ENCODE measurements around the gene DERL2.
A peak's percentile ranks its signal among the peaks of the same experiment; 100 is the strongest.

DERL2 gene

GRCh38 chr17:5473906-5474305 lies 12.1 kb downstream of the DERL2 start:
- 60% methylated on average over 1 of the region's 2 CpGs; no CpG with 5 or more reads in 1 of the 2 experiments for WGBS, 2 experiments (ENCODE audit: insufficient coverage in 2 of 2)
- Histone ChIP-seq H3K27ac (ENCODE audit: low read depth, low read length, severe bottlenecking) (no peak overlapping the region), H3K4me3 (ENCODE audit: extremely low read depth, insufficient read depth, low read length, poor library complexity, severe bottlenecking) (no peak overlapping the region), H3K36me3 (ENCODE audit: control insufficient read depth, insufficient read depth, low read length) (peaks cover 67% of the 10 kb centered on the region), H3K4me1 (ENCODE audit: control insufficient read depth, insufficient read depth, low read length, poor library complexity, severe bottlenecking) (no peaks in the 10 kb centered on the region), H3K9me3 (ENCODE audit: control insufficient read depth, low read length) (no peaks in the 10 kb centered on the region)

GRCh38 chr17:5472511-5472910 lies 13.5 kb downstream of the DERL2 start:
- H3K4me1 ChIP-seq (ENCODE audit: control insufficient read depth, insufficient read depth, low read length, poor library complexity, severe bottlenecking) = no peaks in the 10 kb centered on the region
- no CpG with 5 or more reads among the region's 3 CpGs for WGBS, 2 experiments (ENCODE audit: insufficient coverage in 2 of 2)
- H3K4me3 ChIP-seq (ENCODE audit: extremely low read depth, insufficient read depth, low read length, poor library complexity, severe bottlenecking) = no peak overlapping the region
- no peaks in the 10 kb centered on the region for H3K9me3 ChIP-seq (ENCODE audit: control insufficient read depth, low read length)
- no peak overlapping the region for H3K27ac ChIP-seq (ENCODE audit: low read depth, low read length, severe bottlenecking)
- peaks cover 53% of the 10 kb centered on the region for H3K36me3 ChIP-seq (ENCODE audit: control insufficient read depth, insufficient read depth, low read length)

GRCh38 chr17:5468075-5468473 lies 17.9 kb downstream of the DERL2 start:
- peaks cover 19% of the 10 kb centered on the region for H3K36me3 ChIP-seq (ENCODE audit: control insufficient read depth, insufficient read depth, low read length)
- no peaks in the 10 kb centered on the region for H3K9me3 ChIP-seq (ENCODE audit: control insufficient read depth, low read length)
- H3K4me3 ChIP-seq (ENCODE audit: extremely low read depth, insufficient read depth, low read length, poor library complexity, severe bottlenecking) = peak overlapping the region; percentile 90
- 0% methylated on average over 17 of the region's 17 CpGs for WGBS, 2 experiments (ENCODE audit: insufficient coverage in 2 of 2)
- H3K27ac ChIP-seq (ENCODE audit: low read depth, low read length, severe bottlenecking) = peak overlapping the region; percentile 78
- peaks cover 19% of the 10 kb centered on the region for H3K4me1 ChIP-seq (ENCODE audit: control insufficient read depth, insufficient read depth, low read length, poor library complexity, severe bottlenecking)

- H3K4me1 ChIP-seq (ENCODE audit: control insufficient read depth, insufficient read depth, low read length, poor library complexity, severe bottlenecking) = peaks cover 19% of the 10 kb centered on the region
- H3K9me3 ChIP-seq (ENCODE audit: control insufficient read depth, low read length) = no peaks in the 10 kb centered on the region
- peak overlapping the region; percentile 90 for H3K4me3 ChIP-seq (ENCODE audit: extremely low read depth, insufficient read depth, low read length, poor library complexity, severe bottlenecking)
- WGBS, 2 experiments (ENCODE audit: insufficient coverage in 2 of 2) = 0% methylated on average over 2 to 6 of the region's 8 CpGs
- peaks cover 22% of the 10 kb centered on the region for H3K36me3 ChIP-seq (ENCODE audit: control insufficient read depth, insufficient read depth, low read length)
- H3K27ac ChIP-seq (ENCODE audit: low read depth, low read length, severe bottlenecking) = no peak overlapping the region
These were observed 18.6 kb downstream of the DERL2 start for GRCh38 chr17:5467416-5467815.

GRCh38 chr17:5466295-5466694 lies 19.7 kb downstream of the DERL2 start:
- H3K36me3 ChIP-seq (ENCODE audit: control insufficient read depth, insufficient read depth, low read length) = peaks cover 21% of the 10 kb centered on the region
- WGBS, 2 experiments (ENCODE audit: insufficient coverage in 2 of 2) = 88 to 93% methylated on average over 1 to 2 of the region's 4 CpGs
- no peak overlapping the region for H3K27ac ChIP-seq (ENCODE audit: low read depth, low read length, severe bottlenecking)
- peaks cover 19% of the 10 kb centered on the region for H3K4me1 ChIP-seq (ENCODE audit: control insufficient read depth, insufficient read depth, low read length, poor library complexity, severe bottlenecking)
- no peaks in the 10 kb centered on the region for H3K9me3 ChIP-seq (ENCODE audit: control insufficient read depth, low read length)
- peak overlapping the region; percentile 90 for H3K4me3 ChIP-seq (ENCODE audit: extremely low read depth, insufficient read depth, low read length, poor library complexity, severe bottlenecking)

GRCh38 chr17:5464717-5465507 lies 21.1 kb downstream of the DERL2 start:
- H3K4me1 ChIP-seq (ENCODE audit: control insufficient read depth, insufficient read depth, low read length, poor library complexity, severe bottlenecking) = peaks cover 19% of the 10 kb centered on the region
- peak overlapping the region; percentile 12 for H3K27ac ChIP-seq (ENCODE audit: low read depth, low read length, severe bottlenecking)
- peaks cover 35% of the 10 kb centered on the region for H3K36me3 ChIP-seq (ENCODE audit: control insufficient read depth, insufficient read depth, low read length)
- no peak overlapping the region for H3K4me3 ChIP-seq (ENCODE audit: extremely low read depth, insufficient read depth, low read length, poor library complexity, severe bottlenecking)
- WGBS, 2 experiments (ENCODE audit: insufficient coverage in 2 of 2) = 90 to 94% methylated on average over 9 of the region's 10 CpGs
- H3K9me3 ChIP-seq (ENCODE audit: control insufficient read depth, low read length) = no peaks in the 10 kb centered on the region

GRCh38 chr17:5446786-5447185 lies 39.2 kb downstream of the DERL2 start:
- H3K4me3 ChIP-seq (ENCODE audit: extremely low read depth, insufficient read depth, low read length, poor library complexity, severe bottlenecking) = no peak overlapping the region
- 96 to 100% methylated on average over 2 to 4 of the region's 8 CpGs for WGBS, 2 experiments (ENCODE audit: insufficient coverage in 2 of 2)
- H3K36me3 ChIP-seq (ENCODE audit: control insufficient read depth, insufficient read depth, low read length) = peaks cover 89% of the 10 kb centered on the region
- H3K27ac ChIP-seq (ENCODE audit: low read depth, low read length, severe bottlenecking) = no peak overlapping the region
- no peaks in the 10 kb centered on the region for H3K4me1 ChIP-seq (ENCODE audit: control insufficient read depth, insufficient read depth, low read length, poor library complexity, severe bottlenecking)
- no peaks in the 10 kb centered on the region for H3K9me3 ChIP-seq (ENCODE audit: control insufficient read depth, low read length)

- Histone ChIP-seq H3K27ac (ENCODE audit: low read depth, low read length, severe bottlenecking) (no peak overlapping the region), H3K9me3 (ENCODE audit: control insufficient read depth, low read length) (no peaks in the 10 kb centered on the region), H3K4me3 (ENCODE audit: extremely low read depth, insufficient read depth, low read length, poor library complexity, severe bottlenecking) (no peak overlapping the region), H3K4me1 (ENCODE audit: control insufficient read depth, insufficient read depth, low read length, poor library complexity, severe bottlenecking) (no peaks in the 10 kb centered on the region), H3K36me3 (ENCODE audit: control insufficient read depth, insufficient read depth, low read length) (peaks cover 70% of the 10 kb centered on the region)
- 96 to 97% methylated on average over 22 of the region's 22 CpGs for WGBS, 2 experiments (ENCODE audit: insufficient coverage in 2 of 2)
These were observed 41.8 kb downstream of the DERL2 start for GRCh38 chr17:5444209-5444608.

- H3K36me3 ChIP-seq (ENCODE audit: control insufficient read depth, insufficient read depth, low read length) = peaks cover 65% of the 10 kb centered on the region
These were observed 42.2 kb downstream of the DERL2 start for GRCh38 chr17:5443728-5444127.

GRCh38 chr17:5439446-5439764 lies 46.6 kb downstream of the DERL2 start:
- Histone ChIP-seq H3K9me3 (ENCODE audit: control insufficient read depth, low read length) (no peaks in the 10 kb centered on the region), H3K4me3 (ENCODE audit: extremely low read depth, insufficient read depth, low read length, poor library complexity, severe bottlenecking) (peak overlapping the region; percentile 73), H3K4me1 (ENCODE audit: control insufficient read depth, insufficient read depth, low read length, poor library complexity, severe bottlenecking) (peaks cover 8% of the 10 kb centered on the region), H3K27ac (ENCODE audit: low read depth, low read length, severe bottlenecking) (peak overlapping the region; percentile 62), H3K36me3 (ENCODE audit: control insufficient read depth, insufficient read depth, low read length) (peaks cover 59% of the 10 kb centered on the region)
- no CpG with 5 or more reads among the region's 1 CpG for WGBS, 2 experiments (ENCODE audit: insufficient coverage in 2 of 2)

More at GRCh38 chr17:5443728-5444127, 42.2 kb downstream of the DERL2 start:
- H3K27ac ChIP-seq (ENCODE audit: low read depth, low read length, severe bottlenecking) = no peak overlapping the region
- H3K9me3 ChIP-seq (ENCODE audit: control insufficient read depth, low read length) = no peaks in the 10 kb centered on the region
- H3K4me3 ChIP-seq (ENCODE audit: extremely low read depth, insufficient read depth, low read length, poor library complexity, severe bottlenecking) = no peak overlapping the region
- no peaks in the 10 kb centered on the region for H3K4me1 ChIP-seq (ENCODE audit: control insufficient read depth, insufficient read depth, low read length, poor library complexity, severe bottlenecking)
- WGBS, 2 experiments (ENCODE audit: insufficient coverage in 2 of 2) = 98 to 100% methylated on average over 4 to 5 of the region's 6 CpGs

GRCh38 chr17:5438716-5439445 lies 47.1 kb downstream of the DERL2 start, which contains the start of gene C1QBP:
TSS of gene C1QBP (minus strand) at chr17:5439155. CDS start at chr17:5439073, 82 bp downstream.
- peak within 1 kb of the TSS; percentile 62 for H3K27ac ChIP-seq (ENCODE audit: low read depth, low read length, severe bottlenecking)
- peak within 1 kb of the TSS; percentile 73 for H3K4me3 ChIP-seq (ENCODE audit: extremely low read depth, insufficient read depth, low read length, poor library complexity, severe bottlenecking)
- H3K9me3 ChIP-seq (ENCODE audit: control insufficient read depth, low read length) = no peaks in the 10 kb centered on the region
- WGBS, 2 experiments (ENCODE audit: insufficient coverage in 2 of 2) = 0% methylated on average over 51 to 60 of the region's 75 CpGs
- peaks cover 59% of the 10 kb centered on the region for H3K36me3 ChIP-seq (ENCODE audit: control insufficient read depth, insufficient read depth, low read length)
- H3K4me1 ChIP-seq (ENCODE audit: control insufficient read depth, insufficient read depth, low read length, poor library complexity, severe bottlenecking) = peaks cover 8% of the 10 kb centered on the region
